SK-N-SH (cell line): ENCODE results near the gene INPP5J. TPM values are rescaled to one million over a fixed set of nuclear protein-coding genes. Genes with fewer than 3 reads are reported as not detected.

Experiments used
- CTCF ChIA-PET: fragments of 300-600, 350-600 bp; formaldehyde crosslinking; extraction: SDS; loops from one replicate; lab custom pipeline; 2021; lab: Yijun Ruan, JAX
- POLR2A ChIA-PET: fragments of 350-600 bp; sonication (Branson Sonifier 250); formaldehyde crosslinking; extraction: SDS; loops from one replicate; lab custom pipeline; 2020; ENCODE audit warnings: antibody characterized with exemption, inconsistent platforms; lab: Yijun Ruan, JAX
- DNase-seq: peaks from one replicate; pipeline ENCODE4 v3.0.0; 2012
- H2AFZ ChIP-seq: fragments of 200-600 bp; sonication (generic); 2 replicates; pipeline ENCODE4 v1.8.1; 2016; ENCODE audit warnings: antibody characterized with exemption, mild to moderate bottlenecking, low read depth
- H3F3A ChIP-seq: fragments of 200-600 bp; sonication (generic); replicated peaks from 2 replicates; pipeline ENCODE3; 2016; ENCODE audit warnings: antibody characterized with exemption, mild to moderate bottlenecking; ENCODE audit not compliant: insufficient read depth
- H3K27ac ChIP-seq, 2 experiments: fragments of 200-500 bp in 1 of 2; fragments of 200-600 bp in 1 of 2; sonication (Bioruptor generic) in 1 of 2; sonication (generic), shearing (Covaris generic) in 1 of 2; 2 replicates each; pipeline versions ENCODE4 v1.5.1 to v1.6.1; 2014 to 2016; ENCODE audit warnings: low read depth in 2 of 2, inconsistent platforms in 1 of 2, low read length in 1 of 2, mild to moderate bottlenecking in 1 of 2, mixed read lengths in 1 of 2
- H3K27me3 ChIP-seq: fragments of 200-600 bp; sonication (generic), shearing (Covaris generic); 2 replicates; pipeline ENCODE4 v1.6.1; 2016; ENCODE audit warnings: mixed run types; ENCODE audit not compliant: insufficient read depth
- H3K36me3 ChIP-seq, 2 experiments: fragments of 200-500 bp in 1 of 2; fragments of 200-600 bp in 1 of 2; sonication (Bioruptor generic) in 1 of 2; sonication (generic) in 1 of 2; replicated peaks in 1 of 2; 2 replicates each; pipeline versions ENCODE3 to v1.5.1; 2014 to 2016; ENCODE audit warnings: low read length in 1 of 2, mild to moderate bottlenecking in 1 of 2; ENCODE audit not compliant: insufficient read depth in 2 of 2, control insufficient read depth in 1 of 2
- H3K4me1 ChIP-seq, 2 experiments: fragments of 200-500 bp in 1 of 2; fragments of 200-600 bp in 1 of 2; sonication (Bioruptor generic) in 1 of 2; sonication (generic), shearing (Covaris generic) in 1 of 2; 2 replicates each; pipeline versions ENCODE4 v1.5.1 to v1.6.1; 2014 to 2016; ENCODE audit warnings: low read depth in 1 of 2, low read length in 1 of 2, mixed run types in 1 of 2; ENCODE audit not compliant: insufficient read depth in 2 of 2, control insufficient read depth in 1 of 2
- H3K4me2 ChIP-seq: fragments of 200-600 bp; sonication (generic), shearing (Covaris generic); 2 replicates; pipeline ENCODE4 v1.6.1; 2017; ENCODE audit warnings: mixed run types
- H3K4me3 ChIP-seq, 2 experiments: fragments of 200-500 bp in 1 of 2; fragments of 200-600 bp in 1 of 2; sonication (Bioruptor generic) in 1 of 2; sonication (generic), shearing (Covaris generic) in 1 of 2; 2 replicates each; pipeline versions ENCODE4 v1.5.1 to v1.8.1; 2014 to 2016; ENCODE audit warnings: low read depth in 2 of 2, inconsistent platforms in 1 of 2, low read length in 1 of 2, mild to moderate bottlenecking in 1 of 2, mixed read lengths in 1 of 2, moderate library complexity in 1 of 2
- H3K79me2 ChIP-seq: fragments of 200-600 bp; sonication (generic); 2 replicates; pipeline ENCODE4 v1.8.1; 2017; ENCODE audit warnings: mild to moderate bottlenecking; ENCODE audit not compliant: insufficient read depth
- H3K9ac ChIP-seq: fragments of 200-600 bp; sonication (generic); 2 replicates; pipeline ENCODE4 v1.6.1; 2017; ENCODE audit warnings: mixed run types
- H3K9me2 ChIP-seq: fragments of 200-600 bp; sonication (generic); 2 replicates; pipeline ENCODE4 v1.6.1; 2017; ENCODE audit warnings: mixed run types
- H3K9me3 ChIP-seq: fragments of 200-600 bp; sonication (generic); 2 replicates; pipeline ENCODE4 v1.6.1; 2017; ENCODE audit warnings: mixed run types, mild to moderate bottlenecking, moderate library complexity
- H4K20me1 ChIP-seq: fragments of 200-600 bp; sonication (generic); 2 replicates; pipeline ENCODE4 v1.6.1; 2017; ENCODE audit warnings: mild to moderate bottlenecking, mixed run types; ENCODE audit not compliant: insufficient read depth
- CHD2 ChIP-seq: fragments of 150-350 bp; IDR thresholded peaks from 2 replicates; pipeline ENCODE4 v1.6.1; 2018; ENCODE audit warnings: low read length; ENCODE audit not compliant: partially characterized antibody
- EP300 ChIP-seq, 2 experiments: IDR thresholded peaks; 2 replicates each; pipeline versions ENCODE4 v1.4.0 to v1.6.1; 2012; ENCODE audit warnings: borderline replicate concordance in 1 of 2, low read depth in 1 of 2, low read length in 1 of 2
- FOXJ3 ChIP-seq: sonication (generic); formaldehyde crosslinking; IDR thresholded peaks from 2 replicates; pipeline ENCODE4 v1.5.1; 2020; ENCODE audit warnings: mild to moderate bottlenecking, missing genetic modification reagents
- GABPA ChIP-seq: IDR thresholded peaks from 2 replicates; pipeline ENCODE4 v1.4.0; 2012; ENCODE audit warnings: low read depth, mild to moderate bottlenecking
- GATA2 ChIP-seq: sonication (generic); formaldehyde crosslinking; IDR thresholded peaks from 2 replicates; pipeline ENCODE4 v1.5.0; 2020; ENCODE audit warnings: mild to moderate bottlenecking, missing genetic modification reagents
- NFIC ChIP-seq: IDR thresholded peaks from 2 replicates; pipeline ENCODE4 v1.4.0; 2012; ENCODE audit warnings: borderline replicate concordance
- NRF1 ChIP-seq: IDR thresholded peaks from 2 replicates; pipeline ENCODE4 v1.6.1; 2012; ENCODE audit warnings: low read depth, mild to moderate bottlenecking, low read length
- SIN3A ChIP-seq: IDR thresholded peaks from 2 replicates; pipeline ENCODE4 v1.6.1; 2012; ENCODE audit warnings: low read depth, mild to moderate bottlenecking, low read length, moderate library complexity, borderline replicate concordance
- TCF12 ChIP-seq: IDR thresholded peaks from 2 replicates; pipeline ENCODE4 v1.4.0; 2012
- TEAD4 ChIP-seq: IDR thresholded peaks from 2 replicates; pipeline ENCODE4 v1.4.0; 2012; ENCODE audit warnings: mild to moderate bottlenecking, borderline replicate concordance; ENCODE audit not compliant: insufficient read depth
- USF1 ChIP-seq: IDR thresholded peaks from 2 replicates; pipeline ENCODE4 v1.4.0; 2012; ENCODE audit warnings: low read depth, borderline replicate concordance
- USF2 ChIP-seq: fragments of 150-350 bp; IDR thresholded peaks from 2 replicates; pipeline ENCODE4 v1.6.1; 2017; ENCODE audit warnings: antibody characterized with exemption, low read length, low read depth, borderline replicate concordance
- YY1 ChIP-seq: IDR thresholded peaks from 2 replicates; pipeline ENCODE4 v1.4.0; 2012; ENCODE audit warnings: low read depth, mild to moderate bottlenecking
- ZBTB33 ChIP-seq: IDR thresholded peaks from 2 replicates; pipeline ENCODE4 v1.4.0; 2012; ENCODE audit warnings: low read depth, borderline replicate concordance
- WGBS: methylation state at CpG from one replicate; pipeline ENCODE4 v1.1.6; 2017; ENCODE audit warnings: low lambda C conversion rate; 5-methylcytosine and 5-hydroxymethylcytosine counted together
- polyA plus RNA-seq, 3 experiments: library from polyadenylated mRNA; depleted of rRNA; stranded (reverse); fragments of >200 nt; gene quantifications; 2 replicates each; pipeline ENCODE4 v1.2.3, GENCODE V29; 2012
- TF ChIP-seq, protein P1 (sequence below): IDR thresholded peaks from 2 replicates; pipeline ENCODE4; 2012
- TF ChIP-seq, protein P2 (sequence below): IDR thresholded peaks from 2 replicates; pipeline ENCODE4 v1.6.1; 2012; ENCODE audit warnings: mild to moderate bottlenecking, low read depth, low read length, moderate library complexity
- TF ChIP-seq, protein P3 (sequence below): fragments of 200-600 bp; sonication (generic); IDR thresholded peaks from 2 replicates; pipeline ENCODE4 v1.6.1; 2017; ENCODE audit warnings: antibody characterized with exemption, mild to moderate bottlenecking, moderate library complexity
- TF ChIP-seq, protein P4 (sequence below): fragments of 150-350 bp; IDR thresholded peaks from 2 replicates; pipeline ENCODE4 v1.6.1; 2016; ENCODE audit warnings: mild to moderate bottlenecking, low read depth, low read length

The INPP5J gene
- polyA plus RNA-seq, 1 of the 3 experiments (the other 2 are of a cell fraction) = 3.2 TPM

DNA sequence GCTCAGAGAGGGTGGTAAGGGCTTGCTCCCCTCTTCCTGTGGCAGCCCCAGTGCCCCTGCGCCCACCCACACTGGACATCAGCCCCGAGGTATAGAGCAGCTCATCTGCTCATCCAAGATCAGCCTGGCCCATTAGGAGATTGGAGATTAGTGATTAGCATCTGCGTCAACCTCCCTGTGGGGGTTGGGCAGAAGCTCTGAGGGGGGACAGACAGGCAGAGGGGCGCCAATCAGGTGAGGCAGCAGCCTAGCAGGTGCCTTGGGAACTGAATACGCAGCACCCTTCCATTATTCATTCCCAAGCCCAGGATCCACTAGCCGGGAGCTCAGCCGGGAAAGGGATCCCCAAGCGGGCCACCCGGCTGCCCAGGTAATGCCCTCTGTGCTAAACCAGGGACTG is 30.6 kb upstream of the INPP5J start:
- H3K4me1 ChIP-seq = no peaks in the 10 kb centered on the region; a peak in 1 of 4 replicates
- no peak overlapping the region for H3K4me2 ChIP-seq
- 90% methylated on average over 5 of the region's 9 CpGs for WGBS
- H3K9ac ChIP-seq = no peak overlapping the region
- peaks cover 8 to 40% of the 10 kb centered on the region in 2 experiments for H3K36me3 ChIP-seq
- H3K79me2 ChIP-seq = no peaks in the 10 kb centered on the region
- peak; percentile 15 for DNase-seq
- no peaks in the 10 kb centered on the region for H4K20me1 ChIP-seq
- POLR2A ChIA-PET = interaction anchor here (1.0 kb wide), 1 partner anchor 13 kb away, joined by 3 read pairs; no protein-coding TSS in a partner anchor
- H3K9me3 ChIP-seq = no peaks in the 10 kb centered on the region
- no peak overlapping the region for H3K27ac ChIP-seq
- H3K27me3 ChIP-seq = no peaks in the 10 kb centered on the region
- H3K9me2 ChIP-seq = no peaks in the 10 kb centered on the region
- CTCF ChIA-PET = interaction anchor here (0.6 to 4.7 kb wide), 8 partner anchors 12 to 458 kb away, joined by 3 to 39 read pairs (median 4); partner anchors contain the start of gene SELENOM
- no peak overlapping the region for H2AFZ ChIP-seq
- TF ChIP-seq, protein P1, sequence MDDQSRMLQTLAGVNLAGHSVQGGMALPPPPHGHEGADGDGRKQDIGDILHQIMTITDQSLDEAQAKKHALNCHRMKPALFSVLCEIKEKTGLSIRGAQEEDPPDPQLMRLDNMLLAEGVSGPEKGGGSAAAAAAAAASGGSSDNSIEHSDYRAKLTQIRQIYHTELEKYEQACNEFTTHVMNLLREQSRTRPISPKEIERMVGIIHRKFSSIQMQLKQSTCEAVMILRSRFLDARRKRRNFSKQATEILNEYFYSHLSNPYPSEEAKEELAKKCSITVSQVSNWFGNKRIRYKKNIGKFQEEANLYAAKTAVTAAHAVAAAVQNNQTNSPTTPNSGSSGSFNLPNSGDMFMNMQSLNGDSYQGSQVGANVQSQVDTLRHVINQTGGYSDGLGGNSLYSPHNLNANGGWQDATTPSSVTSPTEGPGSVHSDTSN = no peak
- TF ChIP-seq NRF1 (no peak), USF2 (no peak), TCF12 (no peak), USF1 (no peak), ZBTB33 (no peak), SIN3A (no peak), FOXJ3 (CRISPR knock-in tag) (no peak), YY1 (no peak), GABPA (no peak), TEAD4 (no peak), GATA2 (CRISPR knock-in tag) (no peak), NFIC (no peak), CHD2 (no peak), EP300 (IDR thresholded peaks at IDR 0.05; ENCODE audit: borderline replicate concordance in 1 of 2, low read depth in 1 of 2, low read length in 1 of 2) (no peak)
- TF ChIP-seq, protein P2, sequence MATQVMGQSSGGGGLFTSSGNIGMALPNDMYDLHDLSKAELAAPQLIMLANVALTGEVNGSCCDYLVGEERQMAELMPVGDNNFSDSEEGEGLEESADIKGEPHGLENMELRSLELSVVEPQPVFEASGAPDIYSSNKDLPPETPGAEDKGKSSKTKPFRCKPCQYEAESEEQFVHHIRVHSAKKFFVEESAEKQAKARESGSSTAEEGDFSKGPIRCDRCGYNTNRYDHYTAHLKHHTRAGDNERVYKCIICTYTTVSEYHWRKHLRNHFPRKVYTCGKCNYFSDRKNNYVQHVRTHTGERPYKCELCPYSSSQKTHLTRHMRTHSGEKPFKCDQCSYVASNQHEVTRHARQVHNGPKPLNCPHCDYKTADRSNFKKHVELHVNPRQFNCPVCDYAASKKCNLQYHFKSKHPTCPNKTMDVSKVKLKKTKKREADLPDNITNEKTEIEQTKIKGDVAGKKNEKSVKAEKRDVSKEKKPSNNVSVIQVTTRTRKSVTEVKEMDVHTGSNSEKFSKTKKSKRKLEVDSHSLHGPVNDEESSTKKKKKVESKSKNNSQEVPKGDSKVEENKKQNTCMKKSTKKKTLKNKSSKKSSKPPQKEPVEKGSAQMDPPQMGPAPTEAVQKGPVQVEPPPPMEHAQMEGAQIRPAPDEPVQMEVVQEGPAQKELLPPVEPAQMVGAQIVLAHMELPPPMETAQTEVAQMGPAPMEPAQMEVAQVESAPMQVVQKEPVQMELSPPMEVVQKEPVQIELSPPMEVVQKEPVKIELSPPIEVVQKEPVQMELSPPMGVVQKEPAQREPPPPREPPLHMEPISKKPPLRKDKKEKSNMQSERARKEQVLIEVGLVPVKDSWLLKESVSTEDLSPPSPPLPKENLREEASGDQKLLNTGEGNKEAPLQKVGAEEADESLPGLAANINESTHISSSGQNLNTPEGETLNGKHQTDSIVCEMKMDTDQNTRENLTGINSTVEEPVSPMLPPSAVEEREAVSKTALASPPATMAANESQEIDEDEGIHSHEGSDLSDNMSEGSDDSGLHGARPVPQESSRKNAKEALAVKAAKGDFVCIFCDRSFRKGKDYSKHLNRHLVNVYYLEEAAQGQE = no peak
- TF ChIP-seq, protein P3, sequence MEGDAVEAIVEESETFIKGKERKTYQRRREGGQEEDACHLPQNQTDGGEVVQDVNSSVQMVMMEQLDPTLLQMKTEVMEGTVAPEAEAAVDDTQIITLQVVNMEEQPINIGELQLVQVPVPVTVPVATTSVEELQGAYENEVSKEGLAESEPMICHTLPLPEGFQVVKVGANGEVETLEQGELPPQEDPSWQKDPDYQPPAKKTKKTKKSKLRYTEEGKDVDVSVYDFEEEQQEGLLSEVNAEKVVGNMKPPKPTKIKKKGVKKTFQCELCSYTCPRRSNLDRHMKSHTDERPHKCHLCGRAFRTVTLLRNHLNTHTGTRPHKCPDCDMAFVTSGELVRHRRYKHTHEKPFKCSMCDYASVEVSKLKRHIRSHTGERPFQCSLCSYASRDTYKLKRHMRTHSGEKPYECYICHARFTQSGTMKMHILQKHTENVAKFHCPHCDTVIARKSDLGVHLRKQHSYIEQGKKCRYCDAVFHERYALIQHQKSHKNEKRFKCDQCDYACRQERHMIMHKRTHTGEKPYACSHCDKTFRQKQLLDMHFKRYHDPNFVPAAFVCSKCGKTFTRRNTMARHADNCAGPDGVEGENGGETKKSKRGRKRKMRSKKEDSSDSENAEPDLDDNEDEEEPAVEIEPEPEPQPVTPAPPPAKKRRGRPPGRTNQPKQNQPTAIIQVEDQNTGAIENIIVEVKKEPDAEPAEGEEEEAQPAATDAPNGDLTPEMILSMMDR = no peak
- TF ChIP-seq, protein P4, sequence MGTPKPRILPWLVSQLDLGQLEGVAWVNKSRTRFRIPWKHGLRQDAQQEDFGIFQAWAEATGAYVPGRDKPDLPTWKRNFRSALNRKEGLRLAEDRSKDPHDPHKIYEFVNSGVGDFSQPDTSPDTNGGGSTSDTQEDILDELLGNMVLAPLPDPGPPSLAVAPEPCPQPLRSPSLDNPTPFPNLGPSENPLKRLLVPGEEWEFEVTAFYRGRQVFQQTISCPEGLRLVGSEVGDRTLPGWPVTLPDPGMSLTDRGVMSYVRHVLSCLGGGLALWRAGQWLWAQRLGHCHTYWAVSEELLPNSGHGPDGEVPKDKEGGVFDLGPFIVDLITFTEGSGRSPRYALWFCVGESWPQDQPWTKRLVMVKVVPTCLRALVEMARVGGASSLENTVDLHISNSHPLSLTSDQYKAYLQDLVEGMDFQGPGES = no peak
- H3K4me3 ChIP-seq = no peak overlapping the region
- no peaks in the 10 kb centered on the region for H3F3A ChIP-seq
